HepG2 (cell line): Measurements from ENCODE around the gene HDHD3. TPM values are rescaled to one million over a fixed set of nuclear protein-coding genes. Genes with fewer than 3 reads are reported as not detected.

Experiments
- BORCS8-MEF2B ChIP-seq: sonication (generic); formaldehyde crosslinking; IDR thresholded peaks from 2 replicates; pipeline ENCODE4 v1.8.0; 2022; ENCODE audit warnings: mild to moderate bottlenecking, missing genetic modification reagents
- CEBPZ ChIP-seq: IDR thresholded peaks from 2 replicates; pipeline ENCODE4 v1.6.1; 2012; ENCODE audit warnings: low read length, improper control_type of control experiment
- ESRRA ChIP-seq: sonication (generic); formaldehyde crosslinking; IDR thresholded peaks from 2 replicates; pipeline ENCODE4 v1.5.1; 2020; ENCODE audit warnings: mild to moderate bottlenecking, low read depth, missing genetic modification reagents
- GABPA ChIP-seq, 2 experiments: IDR thresholded peaks; 2 replicates each; pipeline ENCODE4 v1.6.1; 2011 to 2016; ENCODE audit warnings: low read depth in 2 of 2, low read length in 1 of 2, missing biosample characterization in 1 of 2, missing genetic modification characterization in 1 of 2
- HMG20B ChIP-seq: conservative IDR thresholded peaks from 2 replicates; pipeline ENCODE4 v1.6.1; 2016; ENCODE audit warnings: missing genetic modification reagents, missing compliant biosample characterization
- MIXL1 ChIP-seq: IDR thresholded peaks from 2 replicates; pipeline ENCODE4 v1.6.1; 2016
- SRSF9 ChIP-seq: fragments of 200-400 bp; formaldehyde crosslinking; IDR thresholded peaks from 2 replicates; pipeline ENCODE4 v1.6.1; 2018; ENCODE audit warnings: borderline replicate concordance, mild to moderate bottlenecking, low read depth, low read length; ENCODE audit not compliant: insufficient read depth, poor library complexity, severe bottlenecking
- ZBTB26 ChIP-seq: IDR thresholded peaks from 2 replicates; pipeline ENCODE4 v1.6.1; 2016; ENCODE audit warnings: missing compliant biosample characterization, missing genetic modification reagents, borderline replicate concordance
- ZBTB40 ChIP-seq, 2 experiments: fragments of 450-650 bp in 1 of 2; sonication (generic) in 1 of 2; formaldehyde crosslinking in 1 of 2; IDR thresholded peaks; 2 replicates each; pipeline versions ENCODE4 v1.6.1 to v1.8.0; 2016 to 2022; ENCODE audit warnings: antibody characterized with exemption in 1 of 2, mild to moderate bottlenecking in 1 of 2, missing genetic modification reagents in 1 of 2
- ZNF737 ChIP-seq: sonication (generic); formaldehyde crosslinking; IDR thresholded peaks from 2 replicates; pipeline ENCODE4 v1.5.0; 2020; ENCODE audit warnings: missing genetic modification reagents, mild to moderate bottlenecking, borderline replicate concordance
- polyA plus RNA-seq, 8 experiments: library from polyadenylated mRNA; depleted of rRNA in 3 of 8; stranded (reverse) in 7 of 8; unstranded in 1 of 8; fragments of >200 nt; fragmentation: Illumina TruSeq in 4 of 8; extraction: Trizol in 4 of 8; gene quantifications; 2 replicates each; pipeline versions ENCODE4 v1.2.1 to v1.2.3, GENCODE V29; 2011 to 2016; ENCODE audit warnings: low read depth in 4 of 8, missing spikeins in 1 of 8, mixed read lengths in 1 of 8; ENCODE audit not compliant: insufficient read depth in 1 of 8
- total RNA-seq, 5 experiments: library from RNA; depleted of rRNA; stranded (reverse); fragments of >200 nt; fragmentation: Illumina TruSeq; extraction: Trizol; gene quantifications; 2 replicates each; pipeline ENCODE4 v1.2.3, GENCODE V29; 2016; ENCODE audit warnings: low read depth in 1 of 5
- TF ChIP-seq, protein P1 (sequence below): sonication (generic); formaldehyde crosslinking; IDR thresholded peaks from 2 replicates; pipeline ENCODE4 v1.5.1; 2020; ENCODE audit warnings: mild to moderate bottlenecking, missing genetic modification reagents, moderate library complexity

HDHD3 gene
- total and polyA plus RNA-seq, 2 of the 13 experiments (the other 11 are each of a cell fraction or from before 2014, with no cell fraction given), result 23.1 to 38.5 TPM

GRCh38 chr9:113410207-113410864 is 33.5 kb upstream of the HDHD3 start, which contains the start of the genes C9orf43 and POLE3 (continued):
- TF ChIP-seq ZBTB40 (IDR thresholded peaks at IDR 0.05) (no peak), ZBTB40 (CRISPR knock-in tag; IDR thresholded peaks at IDR 0.05) (peak; percentile 86), GABPA (IDR thresholded peaks at IDR 0.05; ENCODE audit: low read depth, low read length) (peak; percentile 45), GABPA (CRISPR knock-in tag; IDR thresholded peaks at IDR 0.05; ENCODE audit: low read depth) (peak; percentile 79), ZBTB26 (CRISPR knock-in tag) (no peak; the same call in 1 of the 2 replicates), SRSF9 (no peak), ESRRA (peak; percentile 70), MIXL1 (0 out of 2 replicates have a peak, but pooled peaks have one; percentile 39), HMG20B (peak; percentile 29; the same call in 1 of the 2 replicates), ZNF737 (CRISPR knock-in tag) (no peak), CEBPZ (no peak), BORCS8-MEF2B (peak; percentile 90)
- TF ChIP-seq, protein P1, sequence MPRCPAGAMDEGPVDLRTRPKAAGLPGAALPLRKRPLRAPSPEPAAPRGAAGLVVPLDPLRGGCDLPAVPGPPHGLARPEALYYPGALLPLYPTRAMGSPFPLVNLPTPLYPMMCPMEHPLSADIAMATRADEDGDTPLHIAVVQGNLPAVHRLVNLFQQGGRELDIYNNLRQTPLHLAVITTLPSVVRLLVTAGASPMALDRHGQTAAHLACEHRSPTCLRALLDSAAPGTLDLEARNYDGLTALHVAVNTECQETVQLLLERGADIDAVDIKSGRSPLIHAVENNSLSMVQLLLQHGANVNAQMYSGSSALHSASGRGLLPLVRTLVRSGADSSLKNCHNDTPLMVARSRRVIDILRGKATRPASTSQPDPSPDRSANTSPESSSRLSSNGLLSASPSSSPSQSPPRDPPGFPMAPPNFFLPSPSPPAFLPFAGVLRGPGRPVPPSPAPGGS, result peak; percentile 71
